GM06990 (cell line): ENCODE measurements around the gene C5orf63.
"Not testable (repeated sequence)": the region's sequence is repeated elsewhere in the genome, so short reads cannot be mapped to it uniquely, and the experiment has no call there.

Source experiments
- DNase-seq: peaks from one replicate; pipeline ENCODE4 v3.0.0-alpha.2; 2011; ENCODE audit not compliant: insufficient read length; ENCODE audit errors: extremely low read depth
- H3K27me3 ChIP-seq: replicated peaks from 2 replicates; pipeline ENCODE4 v1.6.0; 2011; ENCODE audit warnings: low read length; ENCODE audit not compliant: control insufficient read depth, insufficient read depth
- H3K36me3 ChIP-seq: 2 replicates; pipeline ENCODE4 v1.5.1; 2011; ENCODE audit warnings: low read length; ENCODE audit not compliant: control insufficient read depth, insufficient read depth
- H3K4me3 ChIP-seq: replicated peaks from 2 replicates; pipeline ENCODE4 v1.5.1; 2011; ENCODE audit warnings: low read depth, mild to moderate bottlenecking, control low read depth, low read length
- CTCF ChIP-seq: IDR thresholded peaks from 2 replicates; pipeline ENCODE4 v1.5.1; 2011; ENCODE audit warnings: low read length, control low read depth, mild to moderate bottlenecking, inconsistent platforms; ENCODE audit not compliant: insufficient read depth, poor library complexity, severe bottlenecking

C5orf63 gene

GRCh38 chr5:127072861-127073846 lies at the start of gene C5orf63:
Gene C5orf63 (minus strand): TSS chr5:127073502. CDS start chr5:127058995, 14,507 bp downstream.
- Histone ChIP-seq H3K36me3 (no peaks in the 10 kb centered on the region), H3K4me3 (peak within 1 kb of the TSS; percentile 78), H3K27me3 (no peaks in the 10 kb centered on the region)
- DNase-seq, result peak; percentile 89
- TF ChIP-seq CTCF, result no peak

- Histone ChIP-seq H3K36me3 (no peaks in the 10 kb centered on the region), H3K4me3 (no peak overlapping the region), H3K27me3 (peaks cover 1% of the 10 kb centered on the region; the same call in 1 of the 2 replicates)
- no peak for DNase-seq
- no peak for TF ChIP-seq CTCF
Observed at GRCh38 chr5:127112347-127112864, 39.1 kb upstream of the C5orf63 start.

GRCh38 chr5:127111112-127111511 lies 37.8 kb upstream of the C5orf63 start:
- no peak for TF ChIP-seq CTCF
- H3K4me3 ChIP-seq, result no peak overlapping the region
- no peaks in the 10 kb centered on the region for H3K27me3 ChIP-seq
- no peaks in the 10 kb centered on the region for H3K36me3 ChIP-seq
- no peak for DNase-seq

- H3K4me3 ChIP-seq, DNase-seq, H3K36me3 ChIP-seq, H3K27me3 ChIP-seq: not testable (repeated sequence)
Observed at GRCh38 chr5:127108624-127109260, 35.4 kb upstream of the C5orf63 start.

GRCh38 chr5:127101935-127102334 lies 28.6 kb upstream of the C5orf63 start:
- no peaks in the 10 kb centered on the region for H3K36me3 ChIP-seq
- TF ChIP-seq CTCF, result no peak
- H3K27me3 ChIP-seq, result no peaks in the 10 kb centered on the region
- no peak for DNase-seq
- no peak overlapping the region for H3K4me3 ChIP-seq

- Histone ChIP-seq H3K4me3 (no peak overlapping the region), H3K36me3 (no peaks in the 10 kb centered on the region), H3K27me3 (no peaks in the 10 kb centered on the region)
- no peak for TF ChIP-seq CTCF
- no peak for DNase-seq
Observed at GRCh38 chr5:127101533-127101932, 28.2 kb upstream of the C5orf63 start.
